K562 (cell line): ENCODE results near the gene DRD3. TPM values are rescaled to one million over a fixed set of nuclear protein-coding genes. Genes with fewer than 3 reads are reported as not detected.

Source experiments
- ATAC-seq: fragments of 200-7000 bp; cut with Tn5 transposase; 3 replicates; pipeline ENCODE4 v1.9.1; 2020; ENCODE audit warnings: moderate library complexity
- BruUV-seq: library from RNA; stranded (reverse); fragments of 400-500 nt; replicated peaks from 2 replicates; lab custom pipeline; 2021; lab: Mats Ljungman, UMichigan
- CTCF ChIA-PET: fragments of 300-600 bp; formaldehyde crosslinking; extraction: SDS; loops from one replicate; lab custom pipeline; 2021; ENCODE audit warnings: low intra/inter-chr PET ratio; lab: Yijun Ruan, JAX
- POLR2A ChIA-PET: fragments of 300-600, 350-650 bp; sonication (Branson Sonifier 250); formaldehyde crosslinking; extraction: SDS; loops from one replicate; lab custom pipeline; 2021; ENCODE audit warnings: antibody characterized with exemption, inconsistent platforms; lab: Yijun Ruan, JAX
- DNase-seq, 4 experiments: peaks; one replicate each; pipeline versions ENCODE4 v3.0.0 to v3.0.0-alpha.2; 2011 to 2018; ENCODE audit warnings: low spot score in 3 of 4, mixed read lengths in 3 of 4; ENCODE audit errors: extremely low read depth in 1 of 4
- FAIRE-seq: peaks from 2 replicates; lab custom pipeline; 2011; peaks lifted over from hg19 to GRCh38; lab: Jason Lieb, UNC
- H2AFZ ChIP-seq: 2 replicates; pipeline ENCODE4 v1.6.0; 2011; ENCODE audit warnings: low read depth, low read length, control low read depth, inconsistent platforms
- H3K27ac ChIP-seq: fragments of 200-600 bp; 3 replicates; pipeline ENCODE4 v1.8.0; 2011; ENCODE audit warnings: low read depth, mild to moderate bottlenecking, control low read depth, inconsistent platforms, low read length, moderate library complexity, mixed read lengths; ENCODE audit errors: extremely low read depth
- H3K27me3 ChIP-seq, 2 experiments: fragments of 300-600 bp in 1 of 2; 2 replicates in 1 of 2; 3 replicates in 1 of 2; pipeline versions ENCODE4 v1.6.0 to v1.8.0; 2011; ENCODE audit warnings: inconsistent platforms in 2 of 2, low read length in 2 of 2, mild to moderate bottlenecking in 1 of 2, mixed read lengths in 1 of 2, moderate library complexity in 1 of 2; ENCODE audit not compliant: control insufficient read depth in 2 of 2, insufficient read depth in 2 of 2
- H3K36me3 ChIP-seq: fragments of 300-600 bp; 3 replicates; pipeline ENCODE4 v1.8.0; 2011; ENCODE audit warnings: mild to moderate bottlenecking, low read length, inconsistent platforms; ENCODE audit not compliant: control insufficient read depth, insufficient read depth
- H3K4me1 ChIP-seq, 2 experiments: fragments of 200-600 bp in 1 of 2; replicated peaks in 1 of 2; 2 replicates in 1 of 2; 3 replicates in 1 of 2; pipeline versions ENCODE4 v1.5.1 to v1.8.0; 2011; ENCODE audit warnings: inconsistent platforms in 2 of 2, low read length in 2 of 2, mild to moderate bottlenecking in 1 of 2, mixed read lengths in 1 of 2, moderate library complexity in 1 of 2; ENCODE audit not compliant: control insufficient read depth in 2 of 2, insufficient read depth in 2 of 2
- H3K4me2 ChIP-seq: 2 replicates; pipeline ENCODE4 v1.6.1; 2011; ENCODE audit warnings: low read length, control low read depth, inconsistent platforms, mixed read lengths; ENCODE audit not compliant: insufficient read depth
- H3K4me3 ChIP-seq: fragments of 200-600 bp; sonication (generic), shearing (Covaris generic); 2 replicates; pipeline ENCODE4 v1.5.1; 2016; ENCODE audit warnings: control low read depth, inconsistent platforms
- H3K79me2 ChIP-seq: fragments of 200-600 bp; 3 replicates; pipeline ENCODE4 v1.8.0; 2011; ENCODE audit warnings: low read length, inconsistent platforms; ENCODE audit not compliant: control insufficient read depth, insufficient read depth
- H3K9ac ChIP-seq, 2 experiments: 2 replicates each; pipeline versions ENCODE4 v1.6.0 to v1.6.1; 2011; ENCODE audit warnings: low read depth in 2 of 2, low read length in 2 of 2, control low read depth in 1 of 2, inconsistent platforms in 1 of 2, mild to moderate bottlenecking in 1 of 2, mixed read lengths in 1 of 2; ENCODE audit not compliant: insufficient read depth in 1 of 2
- H3K9me1 ChIP-seq: one replicate; pipeline ENCODE4 v1.6.0; 2011; ENCODE audit warnings: inconsistent platforms, mild to moderate bottlenecking, low read length, moderate library complexity; ENCODE audit not compliant: control insufficient read depth, insufficient read depth
- H3K9me3 ChIP-seq: replicated peaks from 2 replicates; pipeline ENCODE4 v1.5.1; 2011; ENCODE audit warnings: low read depth, low read length, inconsistent platforms; ENCODE audit not compliant: control insufficient read depth, insufficient read depth
- H4K20me1 ChIP-seq: replicated peaks from 2 replicates; pipeline ENCODE4 v1.6.1; 2011; ENCODE audit warnings: low read length, inconsistent platforms, mixed read lengths; ENCODE audit not compliant: control insufficient read depth, insufficient read depth
- ARHGAP35 ChIP-seq: fragments of 450-650 bp; IDR thresholded peaks from 2 replicates; pipeline ENCODE4 v1.6.1; 2018; ENCODE audit not compliant: partially characterized antibody
- CCNT2 ChIP-seq: IDR thresholded peaks from 2 replicates; pipeline ENCODE4 v1.6.1; 2011; ENCODE audit warnings: borderline replicate concordance, low read depth, mild to moderate bottlenecking, moderate library complexity, mixed read lengths, low read length; ENCODE audit not compliant: insufficient read length; ENCODE audit errors: extremely low read depth
- JUN ChIP-seq, 2 experiments: sonication (generic) in 1 of 2; formaldehyde crosslinking in 1 of 2; IDR thresholded peaks; 2 replicates each; pipeline versions ENCODE4 v1.6.1 to v1.8.0; 2012 to 2022; ENCODE audit warnings: borderline replicate concordance in 2 of 2, mild to moderate bottlenecking in 2 of 2, improper control_type of control experiment in 1 of 2, low read depth in 1 of 2, low read length in 1 of 2, missing genetic modification reagents in 1 of 2
- NFIC ChIP-seq: fragments of 450-650 bp; IDR thresholded peaks from 2 replicates; pipeline ENCODE4 v1.6.1; 2017; ENCODE audit warnings: mild to moderate bottlenecking, inconsistent platforms
- NFXL1 ChIP-seq: fragments of 450-650 bp; formaldehyde crosslinking; IDR thresholded peaks from 2 replicates; pipeline ENCODE4 v1.4.0; 2021; ENCODE audit warnings: mild to moderate bottlenecking
- POLR2AphosphoS2 ChIP-seq: IDR thresholded peaks from 2 replicates; pipeline ENCODE4 v1.6.1; 2012; ENCODE audit warnings: low read length, improper control_type of control experiment
- RBM14 ChIP-seq: fragments of 200-400 bp; formaldehyde crosslinking; IDR thresholded peaks from 2 replicates; pipeline ENCODE4 v1.6.1; 2018; ENCODE audit warnings: low read depth, mild to moderate bottlenecking, low read length, moderate library complexity, borderline replicate concordance; ENCODE audit not compliant: insufficient read depth
- STAT5B ChIP-seq: fragments of 250-450 bp; sonication (Bioruptor Pico); IDR thresholded peaks from 2 replicates; pipeline ENCODE4 v1.8.0; 2021; ENCODE audit warnings: mild to moderate bottlenecking, inconsistent platforms
- TEAD2 ChIP-seq: fragments of 450-650 bp; IDR thresholded peaks from 2 replicates; pipeline ENCODE4 v1.6.1; 2016; ENCODE audit warnings: missing genetic modification characterization, control low read depth, missing compliant biosample characterization
- ZNF23 ChIP-seq: fragments of 250-450 bp; sonication (Bioruptor Pico); IDR thresholded peaks from 2 replicates; pipeline ENCODE4 v1.4.0; 2020; ENCODE audit warnings: mild to moderate bottlenecking
- ZNF589 ChIP-seq: fragments of 200-800 bp; sonication (Bioruptor generic); IDR thresholded peaks from 2 replicates; pipeline ENCODE4 v1.6.1; 2016; ENCODE audit warnings: low read depth, missing genetic modification characterization, missing compliant biosample characterization
- ZNF785 ChIP-seq: fragments of 250-450 bp; sonication (Bioruptor Pico); IDR thresholded peaks from 2 replicates; pipeline ENCODE4 v1.4.0; 2020; ENCODE audit warnings: mild to moderate bottlenecking
- WGBS: fragments of 100-300 bp; shearing (Covaris generic); methylation state at CpG from one replicate; pipeline ENCODE4 v1.1.6; 2016; ENCODE audit warnings: low coverage, mixed read lengths; ENCODE audit not compliant: insufficient coverage; ENCODE audit errors: missing lambda C conversion rate; 5-methylcytosine and 5-hydroxymethylcytosine counted together
- in situ Hi-C: fragments of 300-500 bp; cut with MboI; formaldehyde crosslinking; loops from 4 replicates; pipeline ENCODE4 v1.15.0; 2018; ENCODE audit warnings: inconsistent platforms, mixed read lengths
- intact Hi-C: fragments of 100-400 bp; cut with micrococcal nuclease; formaldehyde crosslinking; loops from 2 replicates; pipeline ENCODE4 v1.14.2; 2022
- polyA plus RNA-seq, 8 experiments: library from polyadenylated mRNA; depleted of rRNA in 4 of 8; stranded (reverse) in 5 of 8; unstranded in 3 of 8; fragments of >200 nt; fragmentation: Nextera tagmentation in 2 of 8; fragmentation: Illumina TruSeq in 1 of 8; extraction: Ambion mirVana in 2 of 8; extraction: Trizol in 1 of 8; gene quantifications; 2 replicates each; pipeline versions ENCODE4 v1.2.1 to v1.2.3, GENCODE V29; 2011 to 2014; ENCODE audit warnings: inconsistent platforms in 1 of 8, missing spikeins in 1 of 8
- total RNA-seq, 7 experiments: library from RNA; depleted of rRNA in 6 of 7; stranded (reverse); fragments of >200 nt in 6 of 7; fragmentation: Illumina TruSeq in 2 of 7; extraction: Trizol in 2 of 7; gene quantifications; 2 replicates each; pipeline versions ENCODE4 v1.2.1 to v1.2.3, GENCODE V29; 2011 to 2021; ENCODE audit warnings: low replicate concordance in 1 of 7

The DRD3 gene
- total and polyA plus RNA-seq, 9 of the 15 experiments (the other 6 are each of a cell fraction or from before 2014, with no cell fraction given) = not detected

DNA sequence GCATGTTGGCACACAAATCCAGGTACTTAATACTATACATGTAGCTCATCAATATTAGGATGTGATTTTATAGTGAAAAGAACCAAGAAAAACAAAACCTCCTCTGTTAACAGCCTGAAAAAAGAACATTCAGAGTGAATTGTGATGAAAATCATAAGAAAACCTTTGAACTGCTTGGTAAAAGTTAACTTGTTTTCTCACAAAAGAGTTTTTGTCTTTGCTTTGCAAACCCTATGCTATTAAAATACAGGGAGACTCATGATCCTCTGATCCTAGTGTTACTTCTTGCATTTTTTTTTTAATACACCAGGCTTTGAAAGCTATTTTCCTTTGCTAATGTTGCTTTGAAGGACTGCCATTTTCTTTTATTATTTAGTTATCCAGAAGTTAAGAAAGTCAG lies 98.7 kb downstream of the DRD3 start:
- no peak for ATAC-seq
- no peak overlapping the region for H3K4me2 ChIP-seq
- no peak overlapping the region for H3K27ac ChIP-seq
- TF ChIP-seq RBM14 = no peak
- TF ChIP-seq, all 486 proteins: peak for 0
- peaks cover 82% of the 10 kb centered on the region; the same call in 2 of the 3 replicates for H3K36me3 ChIP-seq
- no peaks in the 10 kb centered on the region for H3K9me3 ChIP-seq
- no peaks in the 10 kb centered on the region for H4K20me1 ChIP-seq
- H3K4me3 ChIP-seq = no peak overlapping the region
- in situ Hi-C loops (no loop called here), intact Hi-C loops (no loop called here)
- no peak for FAIRE-seq
- CTCF ChIA-PET = no interaction called here
- H3K9me1 ChIP-seq = no peaks in the 10 kb centered on the region
- no peak overlapping the region for H3K9ac ChIP-seq
- H3K27me3 ChIP-seq = no peaks in the 10 kb centered on the region
- H3K79me2 ChIP-seq = no peaks in the 10 kb centered on the region
- POLR2A ChIA-PET = interaction anchor here (0.9 kb wide), 1 partner anchor 51 kb away, joined by 3 read pairs; no protein-coding TSS in a partner anchor
- no peak for DNase-seq
- no TSS peak for BruUV-seq
- H2AFZ ChIP-seq = no peak overlapping the region
- H3K4me1 ChIP-seq = no peaks in the 10 kb centered on the region

DNA sequence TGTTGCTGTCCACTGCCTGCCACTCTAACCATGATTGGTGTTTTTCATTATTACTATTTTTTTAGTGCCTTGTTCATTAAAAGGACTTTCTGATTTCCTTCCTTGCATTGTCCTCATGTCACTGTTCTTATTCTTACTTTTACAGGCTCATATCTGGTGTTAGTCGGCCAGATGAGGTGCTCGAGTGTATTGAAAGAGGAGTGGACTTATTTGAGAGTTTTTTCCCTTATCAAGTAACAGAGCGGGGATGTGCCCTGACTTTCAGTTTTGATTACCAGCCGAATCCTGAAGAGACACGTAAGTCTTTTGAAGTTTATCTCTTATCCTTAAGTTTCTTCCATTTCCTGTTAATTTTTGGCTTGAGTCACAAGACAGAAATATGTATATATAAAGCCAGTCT lies 99.1 kb downstream of the DRD3 start:
- in situ Hi-C loops = no loop called here
- H3K4me2 ChIP-seq = no peak overlapping the region
- no peaks in the 10 kb centered on the region for H4K20me1 ChIP-seq
- no TSS peak for BruUV-seq
- H2AFZ ChIP-seq = no peak overlapping the region
- H3K27ac ChIP-seq = no peak overlapping the region
- no peaks in the 10 kb centered on the region for H3K27me3 ChIP-seq
- ChIA-PET POLR2A (interaction anchor here (0.9 kb wide), 1 partner anchor 51 kb away, joined by 3 read pairs; no protein-coding TSS in a partner anchor), CTCF (no interaction called here)
- no peaks in the 10 kb centered on the region for H3K79me2 ChIP-seq
- H3K9me3 ChIP-seq = no peaks in the 10 kb centered on the region
- DNase-seq (no peak), ATAC-seq (no peak), FAIRE-seq (no peak)
- intact Hi-C loops = no loop called here
- H3K4me3 ChIP-seq = no peak overlapping the region
- H3K36me3 ChIP-seq = peaks cover 84% of the 10 kb centered on the region; the same call in 2 of the 3 replicates
- no peaks in the 10 kb centered on the region for H3K4me1 ChIP-seq
- no peak overlapping the region for H3K9ac ChIP-seq
- 75% methylated on average over 5 of the region's 5 CpGs for WGBS
- H3K9me1 ChIP-seq = no peaks in the 10 kb centered on the region
- no peak for TF ChIP-seq NFIC
- TF ChIP-seq ZNF785 (CRISPR knock-in tag) = no peak
- TF ChIP-seq NFXL1 (CRISPR knock-in tag) = no peak
- TF ChIP-seq ZNF23 (CRISPR knock-in tag) = no peak
- no peak for TF ChIP-seq JUN (IDR thresholded peaks at IDR 0.05; ENCODE audit: borderline replicate concordance, low read depth, low read length)
- no peak for TF ChIP-seq JUN (CRISPR knock-in tag; IDR thresholded peaks at IDR 0.05; ENCODE audit: borderline replicate concordance)
- no peak for TF ChIP-seq RBM14
- TF ChIP-seq POLR2AphosphoS2 = no peak
- TF ChIP-seq STAT5B (CRISPR knock-in tag) = no peak
- TF ChIP-seq CCNT2 = no peak
- TF ChIP-seq ZNF589 = no peak
- no peak for TF ChIP-seq TEAD2 (tag)
- TF ChIP-seq ARHGAP35 = no peak
